Measurements from ENCODE around the gene RNF133. TPM values are rescaled to one million over a fixed set of nuclear protein-coding genes. Genes with fewer than 3 reads are reported as not detected.
A peak's percentile ranks its signal among the peaks of the same experiment; 100 is the strongest.
"Not testable (repeated sequence)": the region's sequence is repeated elsewhere in the genome, so short reads cannot be mapped to it uniquely, and the experiment has no call there.

RNF133 gene
- total RNA-seq, 4 donors from 2014 or later, result 1.1 to 2.4 (median 1.2) TPM; not detected in 1

- H3K9me3 ChIP-seq; H3K27me3 ChIP-seq; H3K36me3 ChIP-seq; H3K4me3 ChIP-seq; H3K4me1 ChIP-seq; intact Hi-C loops (cut with DNase I; ENCODE audit: low total_unique reads): not testable (repeated sequence)
- WGBS, 2 donors (ENCODE audit: low coverage in 1 of 2), result 41 to 71% methylated on average over 5 to 9 of the region's 9 CpGs
- peak overlapping the region in 3 of 4 donors; percentile 47 to 62 (median 54) for H3K27ac ChIP-seq
- TF ChIP-seq POLR2AphosphoS5 (IDR thresholded peaks at IDR 0.05), result peak in 1 of 3 donors; percentile 9
- DNase-seq, result peak; percentile 63
- in situ Hi-C loops (cut with MboI; ENCODE audit: low pct_ligation_motif_present in 1 of 4, low pct_unique_long_range_greater_than_20kb in 1 of 4, low sequenced_read_pairs in 3 of 4), result loop anchor here in 1 of 4 donors (25.0 kb wide), 1 partner anchor 92 kb away; no protein-coding TSS in a partner anchor
Observed at GRCh38 chr7:122679269-122679709, 19.6 kb downstream of the RNF133 start.

GRCh38 chr7:122677149-122677548 is 21.8 kb downstream of the RNF133 start:
- intact Hi-C loops (cut with DNase I; ENCODE audit: low total_unique reads) (no loop called here), in situ Hi-C loops (cut with MboI; ENCODE audit: low pct_ligation_motif_present in 1 of 4, low pct_unique_long_range_greater_than_20kb in 1 of 4, low sequenced_read_pairs in 3 of 4) (loop anchor here in 1 of 4 donors (25.0 kb wide), 1 partner anchor 90 kb away; no protein-coding TSS in a partner anchor)
- Histone ChIP-seq H3K27me3 (no peaks in the 10 kb centered on the region), H3K4me3 (no peak overlapping the region), H3K27ac (no peak overlapping the region), H3K4me1 (peaks cover 0 to 5% (median 0%) of the 10 kb centered on the region in 4 donors), H3K36me3 (no peaks in the 10 kb centered on the region), H3K9me3 (no peaks in the 10 kb centered on the region)
- no peak for DNase-seq
- TF ChIP-seq POLR2A (IDR thresholded peaks at IDR 0.05), result no peak
- no peak for TF ChIP-seq CTCF (IDR thresholded peaks at IDR 0.05)
- TF ChIP-seq EP300 (IDR thresholded peaks at IDR 0.05; ENCODE audit: low read depth), result no peak
- TF ChIP-seq POLR2AphosphoS5 (IDR thresholded peaks at IDR 0.05), result no peak
- WGBS, 2 donors (ENCODE audit: low coverage in 1 of 2), result 60% methylated on average over 1 of the region's 1 CpG; no CpG with 5 or more reads in 1 of the 2 donors

GRCh38 chr7:122676466-122676865 is 22.5 kb downstream of the RNF133 start:
- TF ChIP-seq CTCF (IDR thresholded peaks at IDR 0.05), result no peak
- no peaks in the 10 kb centered on the region for H3K27me3 ChIP-seq
- H3K4me3 ChIP-seq, result no peak overlapping the region
- no peak overlapping the region for H3K27ac ChIP-seq
- no peaks in the 10 kb centered on the region for H3K36me3 ChIP-seq
- intact Hi-C loops (cut with DNase I; ENCODE audit: low total_unique reads) (no loop called here), in situ Hi-C loops (cut with MboI; ENCODE audit: low pct_ligation_motif_present in 1 of 4, low pct_unique_long_range_greater_than_20kb in 1 of 4, low sequenced_read_pairs in 3 of 4) (loop anchor here in 1 of 4 donors (25.0 kb wide), 1 partner anchor 89 kb away; no protein-coding TSS in a partner anchor)
- no peak for DNase-seq
- H3K4me1 ChIP-seq, result peaks cover 0 to 5% (median 0%) of the 10 kb centered on the region in 4 donors
- H3K9me3 ChIP-seq, result no peaks in the 10 kb centered on the region
- WGBS, 2 donors (ENCODE audit: low coverage in 1 of 2), result 85 to 88% methylated on average over 2 of the region's 2 CpGs

DNA sequence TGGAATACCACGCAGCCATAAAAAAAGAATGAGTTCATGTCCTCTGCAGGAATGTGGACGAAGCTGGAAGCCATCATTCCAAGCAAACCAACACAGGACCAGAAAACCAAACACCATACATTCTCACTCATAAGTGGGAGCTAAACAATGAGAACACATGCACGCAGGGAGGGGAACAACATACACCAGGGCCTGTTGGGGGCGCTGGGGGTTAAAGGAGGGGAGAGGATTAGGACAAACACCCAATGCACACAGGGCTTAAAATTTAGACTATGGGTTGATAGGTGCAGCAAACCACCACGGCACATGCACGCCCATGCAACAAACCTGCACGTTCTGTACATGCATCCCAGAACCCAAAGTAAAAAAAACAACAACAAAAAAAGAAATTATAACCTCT is 23.3 kb downstream of the RNF133 start:
- WGBS, 2 donors (ENCODE audit: low coverage in 1 of 2), result 81 to 88% methylated on average over 2 to 7 of the region's 7 CpGs
- DNase-seq, result no peak
- intact Hi-C loops (cut with DNase I; ENCODE audit: low total_unique reads), result no loop called here
- Histone ChIP-seq H3K27me3 (no peaks in the 10 kb centered on the region), H3K4me1 (peaks cover 0 to 5% (median 0%) of the 10 kb centered on the region in 4 donors), H3K27ac (no peak overlapping the region), H3K4me3 (no peak overlapping the region), H3K36me3 (no peaks in the 10 kb centered on the region), H3K9me3 (no peaks in the 10 kb centered on the region)
- TF ChIP-seq EP300 (IDR thresholded peaks at IDR 0.05; ENCODE audit: low read depth) (no peak), POLR2AphosphoS5 (IDR thresholded peaks at IDR 0.05) (no peak), CTCF (IDR thresholded peaks at IDR 0.05) (no peak), POLR2A (IDR thresholded peaks at IDR 0.05) (no peak)
- in situ Hi-C loops (cut with MboI; ENCODE audit: low pct_ligation_motif_present in 1 of 4, low pct_unique_long_range_greater_than_20kb in 1 of 4, low sequenced_read_pairs in 3 of 4), result loop anchor here in 1 of 4 donors (25.0 kb wide), 1 partner anchor 88 kb away; no protein-coding TSS in a partner anchor

GRCh38 chr7:122675011-122675410 is 23.9 kb downstream of the RNF133 start:
- Histone ChIP-seq H3K4me1 (peaks cover 0 to 5% (median 0%) of the 10 kb centered on the region in 4 donors), H3K27me3 (no peaks in the 10 kb centered on the region), H3K36me3 (no peaks in the 10 kb centered on the region), H3K27ac (no peak overlapping the region), H3K9me3 (no peaks in the 10 kb centered on the region), H3K4me3 (no peak overlapping the region)
- intact Hi-C loops (cut with DNase I; ENCODE audit: low total_unique reads) (no loop called here), in situ Hi-C loops (cut with MboI; ENCODE audit: low pct_ligation_motif_present in 1 of 4, low pct_unique_long_range_greater_than_20kb in 1 of 4, low sequenced_read_pairs in 3 of 4) (loop anchor here in 1 of 4 donors (25.0 kb wide), 1 partner anchor 88 kb away; no protein-coding TSS in a partner anchor)
- no peak for TF ChIP-seq POLR2AphosphoS5 (IDR thresholded peaks at IDR 0.05)
- no peak for TF ChIP-seq EP300 (IDR thresholded peaks at IDR 0.05; ENCODE audit: low read depth)
- TF ChIP-seq POLR2A (IDR thresholded peaks at IDR 0.05), result no peak
- no peak for TF ChIP-seq CTCF (IDR thresholded peaks at IDR 0.05)
- 41 to 61% methylated on average over 6 to 7 of the region's 7 CpGs for whole genome bisulfite sequencing, 2 donors (ENCODE audit: low coverage in 1 of 2)
- no peak for DNase-seq

Data from transverse colon (tissue), 4 donors.